Testis (tissue), 3 donors: Measurements from ENCODE around the gene ABHD5. TPM values are rescaled to one million over a fixed set of nuclear protein-coding genes. Genes with fewer than 3 reads are reported as not detected.
"Not testable (repeated sequence)": the region's sequence is repeated elsewhere in the genome, so short reads cannot be mapped to it uniquely, and the experiment has no call there.

Source experiments
- DNase-seq: peaks from one replicate; pipeline ENCODE4 v3.0.0-alpha.2; 2019
- H3K27ac ChIP-seq, 2 donors: fragments of 200-600 bp; sonication (generic); one replicate each; pipeline ENCODE4 v1.5.1; 2019
- H3K27me3 ChIP-seq: fragments of 200-600 bp; sonication (generic); one replicate; pipeline ENCODE4 v1.5.1; 2019
- H3K36me3 ChIP-seq: fragments of 200-600 bp; sonication (generic); one replicate; pipeline ENCODE4 v1.5.1; 2017; ENCODE audit warnings: low read depth; ENCODE audit errors: missing control alignments
- H3K4me1 ChIP-seq: fragments of 200-600 bp; sonication (generic); one replicate; pipeline ENCODE4 v1.5.1; 2019
- H3K4me3 ChIP-seq, 2 donors: fragments of 200-600 bp; sonication (generic); one replicate each; pipeline ENCODE4 v1.5.1; 2017 to 2019
- H3K9me3 ChIP-seq: fragments of 200-600 bp; sonication (generic); one replicate; pipeline ENCODE4 v1.5.1; 2017
- POLR2A ChIP-seq: fragments of 450-650 bp; IDR thresholded peaks from one replicate; pipeline ENCODE4 v1.6.1; 2017; ENCODE audit warnings: antibody characterized with exemption, mild to moderate bottlenecking, moderate library complexity
- WGBS, 2 donors: methylation state at CpG; one replicate each; pipeline ENCODE4 v1.1.5; 2018; 5-methylcytosine and 5-hydroxymethylcytosine counted together
- intact Hi-C: fragments of 100-400 bp; cut with DNase I; formaldehyde crosslinking; loops from one replicate; pipeline ENCODE4 v1.15.1; 2023; ENCODE audit warnings: low total_unique reads
- polyA plus RNA-seq: library from polyadenylated mRNA; stranded (reverse); fragments of 350-450 nt; fragmentation: Illumina TruSeq; extraction: RNeasy Lipid Tissue Mini Kit (QIAGEN cat#74804); gene quantifications from one replicate; pipeline ENCODE4 v1.2.3, GENCODE V29; 2014; ENCODE audit warnings: low read depth, low replicate concordance; ENCODE audit not compliant: insufficient read depth
- total RNA-seq, 2 donors: library from RNA; depleted of rRNA; stranded (reverse); fragments of >200 nt; gene quantifications; one replicate each; pipeline ENCODE4 v1.2.3, GENCODE V29; 2016
- TF ChIP-seq, protein P1 (sequence below), 3 experiments: fragments of 450-650 bp in 2 of 3; fragments of 200-600 bp in 1 of 3; sonication (generic) in 1 of 3; IDR thresholded peaks; one replicate each; pipeline ENCODE4 v1.5.1; 2016 to 2019; ENCODE audit warnings: antibody characterized with exemption in 3 of 3, mild to moderate bottlenecking in 2 of 3, moderate library complexity in 1 of 3

Gene ABHD5
- total and polyA plus RNA-seq, 3 donors from 2014 or later, result 22.8 to 36.3 (median 25.0) TPM

- no peaks in the 10 kb centered on the region for H3K9me3 ChIP-seq
- no peaks in the 10 kb centered on the region for H3K27me3 ChIP-seq
- 91 to 95% methylated on average over 3 of the region's 3 CpGs for WGBS, 2 donors
- no peaks in the 10 kb centered on the region for H3K36me3 ChIP-seq
- intact Hi-C loops, result no loop called here
- H3K4me3 ChIP-seq, result no peak overlapping the region
- no peaks in the 10 kb centered on the region for H3K4me1 ChIP-seq
- no peak overlapping the region for H3K27ac ChIP-seq
- no peak for DNase-seq
- TF ChIP-seq, protein P1, sequence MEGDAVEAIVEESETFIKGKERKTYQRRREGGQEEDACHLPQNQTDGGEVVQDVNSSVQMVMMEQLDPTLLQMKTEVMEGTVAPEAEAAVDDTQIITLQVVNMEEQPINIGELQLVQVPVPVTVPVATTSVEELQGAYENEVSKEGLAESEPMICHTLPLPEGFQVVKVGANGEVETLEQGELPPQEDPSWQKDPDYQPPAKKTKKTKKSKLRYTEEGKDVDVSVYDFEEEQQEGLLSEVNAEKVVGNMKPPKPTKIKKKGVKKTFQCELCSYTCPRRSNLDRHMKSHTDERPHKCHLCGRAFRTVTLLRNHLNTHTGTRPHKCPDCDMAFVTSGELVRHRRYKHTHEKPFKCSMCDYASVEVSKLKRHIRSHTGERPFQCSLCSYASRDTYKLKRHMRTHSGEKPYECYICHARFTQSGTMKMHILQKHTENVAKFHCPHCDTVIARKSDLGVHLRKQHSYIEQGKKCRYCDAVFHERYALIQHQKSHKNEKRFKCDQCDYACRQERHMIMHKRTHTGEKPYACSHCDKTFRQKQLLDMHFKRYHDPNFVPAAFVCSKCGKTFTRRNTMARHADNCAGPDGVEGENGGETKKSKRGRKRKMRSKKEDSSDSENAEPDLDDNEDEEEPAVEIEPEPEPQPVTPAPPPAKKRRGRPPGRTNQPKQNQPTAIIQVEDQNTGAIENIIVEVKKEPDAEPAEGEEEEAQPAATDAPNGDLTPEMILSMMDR (IDR thresholded peaks at IDR 0.05), result no peak
- TF ChIP-seq POLR2A, result no peak
These were observed 41.8 kb upstream of the ABHD5 start for GRCh38 chr3:43648957-43649356.

GRCh38 chr3:43649365-43649968 is 41.3 kb upstream of the ABHD5 start:
- H3K9me3 ChIP-seq, result no peaks in the 10 kb centered on the region
- H3K27ac ChIP-seq, result no peak overlapping the region
- TF ChIP-seq, protein P1 (IDR thresholded peaks at IDR 0.05), result no peak
- TF ChIP-seq POLR2A, result no peak
- H3K4me3 ChIP-seq, result no peak overlapping the region
- intact Hi-C loops, result no loop called here
- no peaks in the 10 kb centered on the region for H3K36me3 ChIP-seq
- H3K27me3 ChIP-seq, result no peaks in the 10 kb centered on the region
- 54 to 58% methylated on average over 6 of the region's 6 CpGs for WGBS, 2 donors
- no peaks in the 10 kb centered on the region for H3K4me1 ChIP-seq
- no peak for DNase-seq

DNA sequence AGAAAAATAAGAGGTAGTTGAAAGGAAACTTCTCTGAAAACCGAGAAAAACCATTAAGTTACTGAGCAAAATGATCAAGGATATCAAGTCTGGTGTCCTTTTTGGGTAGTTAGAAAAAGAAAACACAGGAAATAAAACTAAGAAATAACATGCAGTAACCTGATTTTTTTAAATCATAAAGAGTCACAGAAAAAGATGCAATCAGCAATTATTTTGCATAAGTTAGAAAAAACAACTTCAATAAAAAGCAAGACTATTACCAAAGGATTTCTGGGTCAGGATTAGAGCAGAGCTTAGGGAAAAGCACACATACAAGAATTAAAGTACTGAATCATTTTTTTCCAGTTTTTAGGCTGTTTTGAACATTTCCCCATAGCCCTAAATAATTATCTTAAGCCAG is 40.4 kb upstream of the ABHD5 start:
- intact Hi-C loops, result no loop called here
- H3K36me3 ChIP-seq, result no peaks in the 10 kb centered on the region
- H3K9me3 ChIP-seq, result no peaks in the 10 kb centered on the region
- no peaks in the 10 kb centered on the region for H3K4me1 ChIP-seq
- no peak overlapping the region for H3K27ac ChIP-seq
- 52 to 72% methylated on average over 1 of the region's 1 CpG for WGBS, 2 donors
- no peaks in the 10 kb centered on the region for H3K27me3 ChIP-seq
- H3K4me3 ChIP-seq, result no peak overlapping the region
- TF ChIP-seq POLR2A, result no peak
- TF ChIP-seq, protein P1 (IDR thresholded peaks at IDR 0.05), result no peak
- no peak for DNase-seq

- DNase-seq, H3K36me3 ChIP-seq, H3K27me3 ChIP-seq, H3K27ac ChIP-seq, intact Hi-C loops, H3K4me3 ChIP-seq, H3K4me1 ChIP-seq, H3K9me3 ChIP-seq: not testable (repeated sequence)
- WGBS, 2 donors, result 90 to 100% methylated on average over 3 to 19 of the region's 22 CpGs
These were observed 34.3 kb upstream of the ABHD5 start for GRCh38 chr3:43656390-43656789.

- Histone ChIP-seq H3K27me3 (no peaks in the 10 kb centered on the region), H3K4me1 (no peaks in the 10 kb centered on the region), H3K9me3 (no peaks in the 10 kb centered on the region), H3K4me3 (no peak overlapping the region), H3K27ac (no peak overlapping the region), H3K36me3 (no peaks in the 10 kb centered on the region)
- 84 to 88% methylated on average over 8 to 13 of the region's 13 CpGs for WGBS, 2 donors
- DNase-seq, result no peak
- no peak for TF ChIP-seq POLR2A
- TF ChIP-seq, protein P1 (IDR thresholded peaks at IDR 0.05), result no peak
- intact Hi-C loops, result no loop called here
These were observed 31.4 kb upstream of the ABHD5 start for GRCh38 chr3:43659250-43659880.

DNA sequence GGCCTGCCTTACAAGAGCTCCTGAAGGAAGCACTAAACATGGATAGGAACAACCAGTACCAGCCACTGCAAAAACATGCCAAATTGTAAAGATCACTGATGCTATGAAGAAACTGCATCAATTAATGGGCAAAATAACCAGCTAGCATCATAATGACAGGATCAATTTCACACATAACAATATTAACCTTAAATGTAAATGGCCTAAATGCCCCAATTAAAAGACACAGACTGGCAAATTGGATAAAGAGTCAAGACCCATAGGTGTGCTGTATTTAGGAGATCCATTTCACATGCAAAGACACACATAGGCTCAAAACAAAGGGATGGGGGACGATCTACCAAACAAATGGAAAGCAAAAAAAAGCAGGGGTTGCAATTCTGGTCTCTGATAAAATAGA is 29.4 kb upstream of the ABHD5 start:
- H3K4me1 ChIP-seq, H3K4me3 ChIP-seq, H3K27me3 ChIP-seq, DNase-seq, H3K27ac ChIP-seq, H3K9me3 ChIP-seq, H3K36me3 ChIP-seq, intact Hi-C loops: not testable (repeated sequence)
- WGBS, 2 donors, result 82 to 89% methylated on average over 1 of the region's 1 CpG

DNA sequence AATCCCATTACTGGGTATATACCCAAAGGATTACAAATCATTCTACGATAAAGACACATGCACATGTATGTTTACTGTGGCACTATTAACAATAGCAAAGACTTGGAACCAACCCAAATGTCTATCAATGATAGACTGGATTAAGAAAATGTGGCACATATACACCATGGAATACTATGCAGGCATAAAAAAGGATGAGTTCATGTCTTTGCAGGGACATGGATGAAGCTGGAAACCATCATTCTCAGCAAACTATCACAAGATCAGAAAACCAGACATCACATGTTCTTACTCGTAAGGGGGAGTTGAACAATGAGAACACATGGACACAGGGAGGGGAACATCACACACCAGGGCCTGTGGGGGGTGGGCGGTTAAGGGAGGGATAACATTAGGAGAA is 25.7 kb upstream of the ABHD5 start:
- H3K27ac ChIP-seq, H3K27me3 ChIP-seq, H3K36me3 ChIP-seq, H3K9me3 ChIP-seq, H3K4me1 ChIP-seq, intact Hi-C loops, H3K4me3 ChIP-seq, DNase-seq: not testable (repeated sequence)
- 89 to 94% methylated on average over 3 of the region's 3 CpGs for WGBS, 2 donors
